NCI-H187 treated with DMSO at 0.1 percent for 48 hours (cell line): Measurements from ENCODE around the gene STUM.
A peak's percentile ranks its signal among the peaks of the same experiment; 100 is the strongest.

Source experiments
- DNase-seq: peaks from one replicate; lab custom pipeline; 2025; lab: John Stamatoyannopoulos, UW

STUM gene

GRCh38 chr1:226533220-226533619, 15.3 kb upstream of the STUM start:
- DNase-seq = no peak

GRCh38 chr1:226534098-226534497, 14.5 kb upstream of the STUM start:
- DNase-seq = no peak

DNA sequence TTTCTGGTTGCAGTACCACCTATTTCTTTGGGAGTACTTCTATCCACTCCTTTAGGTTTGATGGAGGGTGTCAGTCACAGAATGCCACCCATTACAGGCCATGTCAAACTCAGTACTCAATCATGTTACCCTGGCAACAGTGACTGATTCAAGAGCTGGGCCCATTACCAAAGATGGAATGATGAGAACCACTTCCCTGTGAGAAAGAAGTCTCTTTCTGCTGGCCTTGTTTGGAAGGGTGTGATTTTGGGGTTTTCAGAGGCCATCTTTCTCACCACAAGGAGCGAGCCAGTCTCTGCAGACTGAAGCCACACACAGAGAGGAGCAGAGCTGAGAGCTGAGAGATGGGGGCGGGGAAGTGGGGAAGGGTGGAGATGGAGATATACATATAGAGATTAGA, 13.9 kb upstream of the STUM start:
- no peak for DNase-seq

GRCh38 chr1:226535666-226536065, 12.9 kb upstream of the STUM start:
- DNase-seq = no peak

- DNase-seq = no peak
Measured at GRCh38 chr1:226541231-226541630, 7.3 kb upstream of the STUM start.

- DNase-seq = no peak
Measured at GRCh38 chr1:226541631-226542622, 6.6 kb upstream of the STUM start.

DNA sequence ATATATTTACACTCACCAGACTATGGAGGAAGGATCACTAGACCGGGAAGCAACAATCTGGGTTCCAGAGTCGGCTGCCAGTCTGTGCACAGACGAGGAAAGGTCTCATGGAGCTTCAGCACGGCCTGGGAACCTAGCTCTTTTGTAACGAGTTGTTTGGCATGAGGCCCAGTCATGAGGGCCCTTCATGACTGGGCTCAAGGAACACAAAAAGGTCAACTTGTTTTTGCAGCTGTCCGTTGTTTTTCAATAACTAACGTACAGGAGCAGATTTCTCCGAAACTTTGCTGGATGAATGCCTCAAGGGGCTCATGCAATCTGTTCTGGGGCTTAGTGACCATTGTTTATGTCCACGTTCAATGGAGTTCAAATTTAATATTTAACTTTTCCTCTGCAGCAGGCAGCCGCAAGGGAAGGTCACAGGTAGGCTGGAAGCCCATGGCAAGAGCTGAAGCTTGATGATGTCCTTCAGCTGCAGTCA, 5.9 kb upstream of the STUM start:
- DNase-seq = no peak

DNA sequence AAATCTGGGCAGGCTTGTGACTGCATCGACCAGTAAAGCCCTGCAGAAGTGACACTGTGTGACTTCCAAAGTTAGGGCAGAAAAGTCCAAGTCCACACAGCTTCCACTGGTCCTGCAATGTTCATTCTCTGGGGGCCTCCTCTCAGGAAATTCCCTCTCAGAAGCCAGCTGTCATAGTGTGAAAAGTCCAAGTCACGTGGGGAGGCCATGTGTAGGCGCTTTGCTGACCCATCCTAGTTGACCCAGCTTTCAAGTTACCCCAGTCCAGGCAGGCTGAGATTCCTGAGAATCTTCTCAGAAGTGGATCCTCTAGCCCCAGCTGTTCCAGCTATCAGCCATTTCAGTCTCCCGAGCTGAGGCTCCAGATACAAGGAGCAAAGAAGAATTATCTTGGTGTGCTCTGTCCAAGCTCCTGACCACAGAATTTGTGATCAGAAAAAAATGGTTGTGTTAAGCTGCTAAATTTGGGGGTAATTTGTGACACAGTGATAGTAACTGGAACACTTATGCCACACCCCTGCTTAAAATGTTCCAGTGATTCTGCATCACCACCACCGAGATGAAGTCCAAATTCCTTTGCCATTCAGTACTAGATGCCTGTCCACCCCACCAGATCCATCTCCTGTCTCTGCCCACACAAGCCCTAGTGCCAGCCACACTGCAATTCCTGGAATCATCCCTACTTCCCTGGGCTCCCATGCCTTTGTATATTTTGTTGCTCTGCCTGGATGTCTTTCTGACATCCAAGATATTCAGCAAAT, 2.5 kb upstream of the STUM start:
- DNase-seq = no peak

- no peak for DNase-seq
Measured at GRCh38 chr1:226546926-226547325, 1.6 kb upstream of the STUM start.

DNA sequence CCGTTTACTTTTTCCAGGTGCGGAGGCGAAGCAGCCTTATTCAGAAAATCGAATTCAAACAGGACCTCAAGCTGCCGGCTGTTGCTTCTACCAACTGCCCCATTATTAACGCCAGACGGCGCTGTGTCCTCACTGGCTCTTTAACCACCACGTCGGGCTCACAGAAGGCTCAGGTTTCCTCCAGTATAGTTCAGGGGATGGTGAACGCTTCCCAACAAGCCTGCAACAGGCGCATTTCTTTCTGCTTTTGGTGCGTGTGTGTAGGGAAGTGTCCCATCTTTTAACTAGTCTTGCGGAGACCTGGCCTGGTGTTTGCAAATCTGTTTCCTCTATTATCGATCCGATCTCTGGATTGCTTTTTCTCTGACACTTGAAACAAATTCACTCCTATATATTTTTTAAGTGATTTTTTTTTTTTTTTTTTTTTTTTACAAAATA, 791 bp upstream of the STUM start:
- DNase-seq = peak; percentile 79

- no peak for DNase-seq
Measured at GRCh38 chr1:226549094-226549936, 751 bp downstream of the STUM start.

DNA sequence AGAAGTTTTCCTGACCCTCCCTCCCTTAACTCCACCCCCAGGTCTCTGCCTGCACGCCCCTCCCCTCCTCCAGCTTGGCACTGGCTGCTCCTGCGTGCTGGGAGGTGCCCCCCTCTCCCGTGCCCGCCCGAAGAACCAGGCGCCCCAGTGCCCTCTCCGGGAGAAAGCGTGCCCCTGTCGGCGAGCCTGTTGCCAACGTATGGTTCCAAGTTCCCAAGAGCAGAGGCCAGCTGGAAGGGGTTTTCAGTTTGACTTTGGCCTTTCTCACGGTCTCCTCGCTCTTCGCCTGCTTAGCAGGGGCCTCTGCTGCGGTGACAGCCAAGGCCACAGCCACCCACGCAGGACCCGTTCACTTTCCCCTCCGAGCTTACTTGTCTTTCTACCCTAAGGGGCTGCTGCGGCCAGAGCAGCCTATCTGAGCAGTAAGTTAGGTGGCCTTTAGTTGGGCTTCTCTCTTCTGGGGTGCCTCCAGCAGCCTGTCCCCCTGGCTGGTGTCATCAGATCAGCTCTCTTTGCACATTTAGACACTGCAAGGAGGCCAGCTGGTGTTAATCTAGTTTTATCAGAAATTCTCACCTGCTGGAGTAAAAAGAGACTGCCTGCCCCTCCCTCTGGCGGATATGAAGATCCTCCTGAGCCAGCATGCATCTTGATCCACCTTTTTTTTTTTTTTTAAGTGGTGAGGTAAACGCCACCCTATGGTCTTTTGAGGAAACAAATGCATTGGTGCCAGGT, 1.5 kb downstream of the STUM start:
- DNase-seq = no peak

DNA sequence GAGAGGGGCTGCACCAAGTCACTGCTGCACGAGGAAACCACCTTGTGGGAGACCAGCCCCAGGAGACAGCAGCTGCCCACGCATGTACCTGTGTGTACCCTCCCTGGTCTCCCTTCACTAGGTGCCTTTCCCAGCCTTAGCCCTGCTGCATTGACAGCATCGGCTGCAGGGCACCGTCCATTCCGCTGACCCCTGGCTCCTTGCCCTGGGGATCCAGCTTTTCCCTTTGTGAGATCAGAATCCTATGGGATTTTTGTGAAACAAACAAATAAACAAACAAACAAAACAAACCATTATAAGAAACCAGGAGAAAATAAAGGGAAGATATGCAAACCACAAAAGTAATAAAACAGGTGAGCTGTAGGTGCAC, 2.1 kb downstream of the STUM start:
- no peak for DNase-seq

GRCh38 chr1:226551299-226551698, 2.7 kb downstream of the STUM start:
- no peak for DNase-seq

GRCh38 chr1:226552061-226552460, 3.5 kb downstream of the STUM start:
- DNase-seq = no peak

DNA sequence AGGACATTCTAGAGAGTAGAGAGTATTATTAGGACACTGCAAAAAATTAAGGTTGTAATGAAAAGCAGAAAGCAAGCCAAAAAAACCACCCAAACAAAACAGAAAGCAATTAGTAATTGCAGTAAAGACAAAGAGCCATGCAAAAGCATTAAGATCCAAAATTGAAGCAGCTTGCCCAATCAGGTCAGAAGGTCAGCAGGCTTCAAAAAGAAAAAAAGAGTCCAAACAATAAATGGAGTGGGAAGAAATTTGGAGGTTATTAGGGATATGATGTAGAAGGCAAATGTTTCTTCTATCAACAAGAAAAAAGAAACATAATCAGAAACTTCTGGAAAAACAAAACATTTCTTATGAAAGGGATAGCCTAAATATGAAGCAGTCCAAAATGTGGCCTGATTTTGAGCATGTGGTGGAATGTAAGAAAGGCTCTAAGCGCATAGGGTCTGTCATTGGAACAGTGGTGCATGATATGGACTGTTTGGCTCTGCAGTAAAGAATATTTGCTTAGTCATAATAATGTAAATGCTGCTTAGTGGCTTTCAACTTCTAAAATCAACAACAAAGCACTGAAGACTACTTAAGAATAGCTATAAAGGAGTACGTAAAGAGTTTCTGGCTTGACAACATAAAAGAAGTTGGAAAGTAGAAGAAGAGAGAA, 4.8 kb downstream of the STUM start:
- no peak for DNase-seq

DNA sequence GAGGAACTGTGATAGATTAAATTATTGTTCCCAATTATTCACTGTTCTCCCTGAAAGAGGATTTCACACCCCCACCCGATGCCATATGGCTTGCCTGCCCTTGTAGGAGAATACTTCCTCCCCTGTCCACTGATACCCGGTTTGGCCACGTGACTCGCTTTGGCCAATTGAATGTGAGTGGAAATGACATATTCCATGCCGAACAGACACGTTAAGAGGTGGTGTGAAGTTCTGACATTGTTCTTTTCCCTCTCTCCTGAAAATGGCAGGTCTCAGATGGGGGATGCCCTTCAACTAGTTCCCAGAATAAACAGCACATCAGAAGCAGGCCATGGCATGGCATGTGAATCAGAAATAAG, 5.3 kb downstream of the STUM start:
- DNase-seq = no peak

- DNase-seq = no peak
Measured at GRCh38 chr1:226555092-226555491, 6.5 kb downstream of the STUM start.

DNA sequence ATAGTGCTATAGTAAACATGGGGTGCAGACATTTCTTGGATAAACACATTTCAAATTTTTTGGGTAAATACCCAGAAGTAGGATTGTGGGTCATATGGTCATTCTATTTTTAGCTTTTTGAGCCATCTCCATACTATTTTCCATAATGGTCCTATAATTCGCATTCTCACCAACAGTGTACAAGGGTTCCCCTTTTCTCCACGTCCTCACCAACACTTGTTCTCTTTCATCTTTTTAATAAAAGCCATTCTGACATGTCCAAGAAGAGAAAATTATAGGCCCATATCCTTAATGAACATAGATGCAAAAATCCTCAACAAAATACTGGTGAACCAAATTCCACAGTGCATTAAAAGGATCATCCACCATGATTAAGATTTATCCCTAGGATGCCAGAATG, 8.9 kb downstream of the STUM start:
- DNase-seq = no peak

- no peak for DNase-seq
Measured at GRCh38 chr1:226558036-226558650, 9.6 kb downstream of the STUM start.
